Measurements from ENCODE around the gene RNF115. TPM values are rescaled to one million over a fixed set of nuclear protein-coding genes. Genes with fewer than 3 reads are reported as not detected.

The RNF115 gene
- total and polyA plus RNA-seq, 2 of the 8 experiments (the other 6 are each of a cell fraction or from before 2014, with no cell fraction given): 4.7 to 10.8 TPM

DNA sequence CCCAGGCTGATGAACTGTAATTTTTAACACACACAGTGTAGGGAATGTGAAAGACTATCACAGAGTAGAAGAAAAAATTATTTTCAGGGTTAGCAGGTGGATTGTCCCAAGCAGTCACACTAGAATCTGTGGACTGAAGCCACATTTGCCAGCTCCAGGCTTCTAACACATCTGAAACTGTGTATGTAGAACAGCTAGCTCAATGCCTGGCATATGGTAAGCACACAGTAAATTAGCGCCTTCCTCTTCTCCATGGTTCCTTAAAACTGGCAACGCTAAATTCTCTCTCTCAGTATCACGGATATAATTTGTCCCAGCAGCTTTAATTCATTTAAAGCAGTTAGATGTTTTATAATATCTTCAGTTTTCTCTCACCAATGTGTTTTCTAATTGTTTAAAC is 19.1 kb upstream of the RNF115 start:
- Histone ChIP-seq H3K79me2 (ENCODE audit: control insufficient read depth in 1 of 2, insufficient read depth in 2 of 2, low read length in 2 of 2) (no peaks in the 10 kb centered on the region), H3K9me3 (ENCODE audit: insufficient read depth in 2 of 2, low read depth in 1 of 2, low read length in 1 of 2) (no peaks in the 10 kb centered on the region), H2BK5ac (ENCODE audit: low read depth, low read length) (no peak overlapping the region), H3K27me3 (replicated peaks in 1 of 4; ENCODE audit: control insufficient read depth in 3 of 4, extremely low read depth in 1 of 4, insufficient read depth in 3 of 4, low read length in 3 of 4) (no peaks in the 10 kb centered on the region), H3K79me1 (ENCODE audit: low read depth, low read length) (no peaks in the 10 kb centered on the region), H3K56ac (replicated peaks; ENCODE audit: insufficient read length, low read depth, low read length) (no peak overlapping the region), H4K5ac (ENCODE audit: insufficient read length, low read depth, low read length) (no peak overlapping the region), H3K27ac (ENCODE audit: low read depth, low read length) (no peak overlapping the region), H3K18ac (ENCODE audit: extremely low read depth, low read length) (no peak overlapping the region), H3K23me2 (ENCODE audit: low read depth, low read length) (peaks cover 3% of the 10 kb centered on the region), H3K23ac (ENCODE audit: insufficient read length) (no peak overlapping the region), H2BK15ac (ENCODE audit: low read length) (no peak overlapping the region), H3K4me3 (ENCODE audit: extremely low read depth in 1 of 4, insufficient read depth in 2 of 4, low read depth in 3 of 4, low read length in 4 of 4) (no peak overlapping the region), H2AFZ (ENCODE audit: low read length) (no peak overlapping the region), H3K4ac (replicated peaks; ENCODE audit: insufficient read length, low read depth, low read length) (no peak overlapping the region), H4K8ac (ENCODE audit: extremely low read depth, insufficient read depth, low read length) (no peak overlapping the region), H2BK12ac (ENCODE audit: low read depth, low read length) (no peak overlapping the region), H3K4me2 (ENCODE audit: insufficient read depth in 1 of 2, low read depth in 2 of 2, low read length in 2 of 2) (no peak overlapping the region), H3K4me1 (replicated peaks in 1 of 4; ENCODE audit: control insufficient read depth in 3 of 4, insufficient read depth in 4 of 4, low read length in 3 of 4) (peaks cover 0 to 8% (median 0%) of the 10 kb centered on the region in 4 experiments; a peak in 2 of 7 replicates), H2BK20ac (ENCODE audit: low read length) (no peak overlapping the region), H3K9ac (replicated peaks in 1 of 4; ENCODE audit: extremely low read depth in 1 of 4, low read depth in 3 of 4, low read length in 3 of 4) (no peak overlapping the region), H3K14ac (ENCODE audit: insufficient read length) (no peak overlapping the region), H2AK5ac (ENCODE audit: low read depth, low read length) (no peak overlapping the region), H4K91ac (replicated peaks; ENCODE audit: insufficient read length, low read length) (no peak overlapping the region), H2BK120ac (replicated peaks; ENCODE audit: low read depth, low read length) (no peak overlapping the region), H3K36me3 (ENCODE audit: control insufficient read depth in 2 of 4, insufficient read depth in 4 of 4, low read length in 3 of 4) (peaks cover 12 to 47% (median 29%) of the 10 kb centered on the region in 4 experiments; a peak in 7 of 8 replicates), H4K20me1 (replicated peaks in 1 of 2; ENCODE audit: control insufficient read depth in 1 of 2, insufficient read depth in 2 of 2, low read length in 2 of 2) (peaks cover 0 to 4% of the 10 kb centered on the region in 2 experiments)
- WGBS, 2 experiments (ENCODE audit: extremely low coverage in 1 of 2, insufficient coverage in 1 of 2, insufficient read length in 1 of 2, insufficient replicate concordance in 2 of 2, low coverage in 1 of 2, low lambda C conversion rate in 2 of 2, missing lambda C conversion rate in 1 of 2): 85% methylated on average over 3 of the region's 3 CpGs; no CpG with 5 or more reads in 1 of the 2 experiments
- FAIRE-seq (no peak), DNase-seq (ENCODE audit: low read depth in 1 of 2, low spot score in 2 of 2) (no peak)
- ChIA-PET CTCF (ENCODE audit: partially characterized antibody) (interaction anchor here (0.7 to 9.6 kb wide), 4 partner anchors 13 to 50 kb away, joined by 3 to 214 read pairs (median 70); partner anchors contain the start of genes PIAS3, POLR3C and RNF115), POLR2A (ENCODE audit: partially characterized antibody) (interaction anchor here (1.3 to 8.2 kb wide), 3 partner anchors 17 to 40 kb away, joined by 3 to 95 read pairs (median 4); partner anchors contain the start of genes PIAS3, POLR3C and RNF115)

Measured in H1 (cell line).